Fibroblast of skin of right quadriceps (primary cell): ENCODE measurements around the gene RITA1.

Experiments
- DNase-seq: peaks from one replicate; pipeline ENCODE4 v3.0.0-alpha.2; 2013

The RITA1 gene

GRCh38 chr12:113232089-113232839 is 46.7 kb downstream of the RITA1 start:
- no peak for DNase-seq

GRCh38 chr12:113232840-113233585 is 47.5 kb downstream of the RITA1 start:
- no peak for DNase-seq

GRCh38 chr12:113233967-113234366 is 48.4 kb downstream of the RITA1 start:
- no peak for DNase-seq

- DNase-seq = no peak
These were observed 49.0 kb downstream of the RITA1 start for GRCh38 chr12:113234483-113234882.

GRCh38 chr12:113235976-113236375 is 50.5 kb downstream of the RITA1 start:
- DNase-seq = no peak

GRCh38 chr12:113236539-113237399 is 51.2 kb downstream of the RITA1 start:
- no peak for DNase-seq

GRCh38 chr12:113237748-113238147 is 52.2 kb downstream of the RITA1 start:
- no peak for DNase-seq

- DNase-seq = no peak
These were observed 52.8 kb downstream of the RITA1 start for GRCh38 chr12:113238309-113238708.

GRCh38 chr12:113239288-113239771 is 53.8 kb downstream of the RITA1 start:
- no peak for DNase-seq

GRCh38 chr12:113239811-113240331 is 54.4 kb downstream of the RITA1 start:
- DNase-seq = no peak

- no peak for DNase-seq
These were observed 54.9 kb downstream of the RITA1 start for GRCh38 chr12:113240395-113240794.

- DNase-seq = peak; percentile 92
These were observed 55.9 kb downstream of the RITA1 start for GRCh38 chr12:113241191-113242025.
